HG03097 (cell line): Measurements from ENCODE around the gene POU3F3.

ENCODE experiments used
- ATAC-seq: cut with Tn5 transposase; IDR thresholded peaks from one replicate; pipeline ENCODE4 v1.9.1; 2021; ENCODE audit not compliant: unreplicated experiment, low FRiP score

POU3F3 gene

DNA sequence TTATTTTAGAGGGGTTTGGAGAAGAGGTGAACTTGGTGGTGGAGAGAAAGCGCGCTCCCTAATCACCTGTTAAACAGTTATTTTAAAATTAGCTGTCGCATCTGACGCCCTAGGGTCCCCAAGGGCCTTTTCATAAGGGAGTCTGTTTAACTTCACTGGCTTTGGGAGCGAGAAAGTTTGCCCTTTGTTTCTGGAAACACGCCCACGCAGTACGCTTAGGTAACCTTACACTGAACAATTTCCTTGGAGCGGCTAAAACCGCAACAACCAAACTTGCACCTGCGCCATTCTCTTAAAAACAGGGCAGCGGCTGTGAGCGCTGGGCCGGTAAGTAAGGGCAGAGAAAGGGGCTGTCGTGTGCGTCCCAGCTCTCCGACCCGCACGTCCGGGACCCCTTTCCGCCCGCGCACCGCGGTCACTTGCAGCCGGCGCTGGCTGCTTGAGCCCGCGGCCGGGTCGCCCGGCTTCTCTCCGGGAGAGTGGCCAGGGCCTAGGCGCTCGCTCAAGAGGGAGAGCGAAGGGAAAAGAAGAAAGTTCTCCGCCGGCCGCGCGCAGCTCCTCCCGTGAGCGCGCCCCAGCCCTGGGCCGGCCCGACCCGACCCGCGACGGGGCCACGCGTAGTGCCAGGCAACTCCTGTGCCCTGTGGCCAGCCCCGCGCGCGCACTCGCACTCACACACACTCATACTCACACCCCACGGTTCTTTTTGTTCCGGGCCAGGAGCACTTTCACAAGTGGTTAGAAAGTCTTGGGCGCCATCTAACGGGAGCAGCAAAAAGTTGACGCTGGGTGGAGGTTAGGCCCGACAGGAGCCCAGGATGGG lies 19.2 kb downstream of the POU3F3 start:
- ATAC-seq: no peak

DNA sequence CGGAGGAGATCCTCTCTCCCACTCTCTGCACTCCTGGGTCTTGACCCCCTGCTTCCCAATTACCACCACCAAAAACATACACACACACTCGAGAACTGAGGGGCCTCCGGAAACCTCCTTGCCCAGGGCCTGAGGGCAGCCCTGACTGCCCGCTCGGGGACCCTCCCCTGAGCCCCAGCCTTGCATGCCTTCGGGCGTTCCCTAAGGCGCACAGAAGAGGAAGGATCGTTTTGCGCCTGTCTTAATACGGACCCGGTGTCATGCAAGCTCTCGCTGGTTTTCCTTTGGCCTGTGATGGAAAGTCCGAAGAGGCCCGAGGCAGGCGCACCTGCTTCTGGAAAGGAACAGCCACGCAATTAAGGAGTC lies 19.8 kb downstream of the POU3F3 start:
- ATAC-seq: no peak

DNA sequence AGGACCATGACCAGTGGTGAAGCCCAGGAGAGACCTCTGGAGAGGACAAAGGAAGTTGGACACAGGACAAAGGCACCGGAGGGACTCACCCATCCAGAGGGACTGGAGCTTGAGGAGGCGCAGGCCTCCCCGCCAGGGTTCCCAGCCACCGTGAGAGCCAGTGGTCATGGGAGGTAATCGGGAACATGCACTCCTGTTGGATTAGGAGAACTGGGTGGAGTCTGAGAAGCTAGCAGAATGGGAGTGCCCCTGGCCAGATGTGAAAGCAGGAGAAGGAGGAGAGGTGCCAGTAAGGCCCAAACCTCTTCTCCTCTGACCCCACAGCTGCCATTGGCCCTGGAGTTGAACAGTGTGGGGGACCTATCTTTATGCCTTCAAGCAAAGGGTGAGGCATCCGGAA lies 20.3 kb downstream of the POU3F3 start:
- ATAC-seq: no peak

DNA sequence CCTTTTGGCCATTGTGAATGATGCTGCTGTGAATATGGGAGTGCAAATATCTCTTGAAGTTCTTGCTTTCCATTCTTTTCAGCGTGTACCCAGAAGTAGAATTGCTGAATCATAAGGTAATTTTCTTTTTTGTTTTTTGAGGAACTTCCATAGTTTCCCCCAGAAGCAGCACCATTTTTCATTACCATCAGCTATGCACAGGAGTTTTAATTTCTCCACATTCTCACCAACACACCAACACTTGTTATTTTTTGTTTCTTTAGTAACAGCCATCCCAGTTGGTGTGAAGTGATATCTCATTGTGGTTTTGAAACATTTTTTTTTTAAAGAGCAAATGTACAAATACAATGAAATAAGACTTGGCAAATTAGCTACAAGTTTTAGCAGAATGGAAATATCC lies 21.3 kb downstream of the POU3F3 start:
- no peak for ATAC-seq

DNA sequence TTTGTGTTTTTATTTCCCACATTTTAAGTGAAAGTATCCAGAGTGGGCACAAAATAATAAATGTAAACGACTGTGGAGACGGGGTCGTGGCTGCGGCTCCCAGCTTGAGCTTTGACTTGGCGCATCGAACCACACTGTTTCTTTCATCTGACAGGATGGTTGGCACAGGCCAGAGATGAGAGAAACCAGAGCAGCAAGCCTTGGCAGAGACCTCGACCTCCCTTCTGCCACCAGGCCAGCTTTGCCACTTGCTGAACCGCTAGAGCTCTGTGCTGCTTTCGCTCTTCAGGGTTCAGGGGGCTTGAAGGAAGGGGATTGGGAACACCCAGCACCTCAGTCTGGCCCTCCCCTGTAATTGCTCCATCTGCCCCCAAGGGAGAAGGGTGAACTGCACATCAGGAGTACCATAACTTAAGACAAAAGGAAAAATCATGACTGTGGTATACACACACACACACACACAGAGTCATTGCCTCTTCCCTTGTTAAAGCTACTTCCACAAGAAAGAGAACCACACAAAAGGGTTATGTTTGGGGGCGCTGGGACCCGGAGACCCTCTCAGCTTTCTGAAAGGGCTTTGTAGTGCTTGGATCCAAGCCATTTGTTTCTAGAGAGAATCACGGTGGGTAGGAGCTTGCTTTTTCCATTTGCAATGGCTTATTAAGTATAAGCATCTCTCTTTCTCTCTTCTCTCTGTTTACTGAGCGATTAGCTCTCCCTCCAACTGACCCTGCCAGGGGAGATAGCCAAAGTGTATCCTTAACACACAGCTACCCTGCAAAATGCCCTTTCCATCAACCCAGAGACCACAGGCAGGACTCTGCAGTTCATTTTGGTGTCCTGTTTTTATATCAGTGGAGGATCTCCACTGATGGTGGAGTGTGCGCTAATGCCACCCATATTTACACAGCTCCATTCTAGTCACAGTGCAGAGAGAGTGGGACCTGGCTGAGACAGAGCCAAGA lies 23.0 kb downstream of the POU3F3 start:
- no peak for ATAC-seq

DNA sequence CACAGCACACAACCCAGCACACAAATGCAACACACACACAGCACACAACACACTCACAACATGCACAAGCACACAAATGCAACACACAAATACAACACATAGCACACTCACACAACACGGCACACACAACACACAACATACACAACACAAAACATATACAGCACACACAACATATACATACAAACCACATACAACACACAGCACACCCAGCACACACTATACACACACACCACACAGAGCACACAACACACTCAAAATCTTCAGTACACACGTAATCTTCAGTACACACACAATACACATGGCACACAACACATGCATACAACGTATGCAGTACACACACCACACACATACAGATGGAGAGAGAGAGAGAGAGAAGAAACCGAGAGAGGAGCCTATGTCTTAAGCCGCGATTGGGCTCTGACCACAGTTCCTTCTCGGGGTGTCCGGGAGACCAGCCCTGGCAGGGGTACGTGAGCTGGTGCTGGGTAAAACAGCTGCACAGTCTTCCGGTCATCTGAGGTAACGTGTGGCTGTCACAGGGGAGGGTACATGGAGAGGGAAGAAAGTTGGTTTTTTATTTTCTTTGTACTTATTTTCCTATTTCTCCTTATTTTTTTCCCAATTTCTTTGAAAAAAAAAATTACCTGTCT lies 25.1 kb downstream of the POU3F3 start:
- no peak for ATAC-seq

DNA sequence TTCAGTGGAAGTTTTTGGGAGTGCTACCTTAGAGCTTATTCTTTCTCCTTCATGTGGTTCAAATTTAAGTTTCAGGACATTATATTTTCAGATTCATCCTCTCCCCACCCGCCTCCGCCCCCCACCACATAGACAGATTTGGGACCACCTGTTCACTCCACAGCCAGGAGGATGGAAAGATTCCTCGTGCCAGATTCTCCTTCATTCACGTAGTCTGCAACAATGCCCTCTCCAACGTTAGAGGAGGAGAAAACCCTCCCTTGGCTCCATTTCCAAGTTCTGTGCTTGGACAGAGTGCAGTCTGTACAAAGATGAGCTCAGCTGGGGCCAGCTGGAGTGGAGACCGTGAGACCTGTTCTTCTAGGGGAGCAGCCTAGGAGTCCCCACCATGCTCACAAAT lies 26.2 kb downstream of the POU3F3 start:
- ATAC-seq: no peak

DNA sequence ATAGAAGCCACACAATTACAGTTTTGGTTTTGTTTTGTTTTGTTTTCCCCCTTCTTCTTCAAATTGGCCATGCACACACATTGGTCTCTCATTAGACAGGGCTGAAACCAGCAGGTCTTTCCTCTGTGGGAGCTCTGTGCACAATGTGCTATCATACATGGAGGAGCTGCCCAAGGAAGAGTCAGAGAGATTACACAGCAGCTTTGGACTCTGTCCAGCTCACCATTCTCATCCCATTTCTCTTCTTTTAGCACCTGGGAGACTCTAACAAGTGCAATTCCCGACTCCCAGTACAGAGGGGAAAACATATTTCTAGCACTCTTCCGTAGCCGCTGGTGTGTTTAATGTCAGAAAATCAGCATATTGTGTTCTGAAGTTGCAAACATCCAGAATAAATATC lies 29.4 kb downstream of the POU3F3 start:
- no peak for ATAC-seq

DNA sequence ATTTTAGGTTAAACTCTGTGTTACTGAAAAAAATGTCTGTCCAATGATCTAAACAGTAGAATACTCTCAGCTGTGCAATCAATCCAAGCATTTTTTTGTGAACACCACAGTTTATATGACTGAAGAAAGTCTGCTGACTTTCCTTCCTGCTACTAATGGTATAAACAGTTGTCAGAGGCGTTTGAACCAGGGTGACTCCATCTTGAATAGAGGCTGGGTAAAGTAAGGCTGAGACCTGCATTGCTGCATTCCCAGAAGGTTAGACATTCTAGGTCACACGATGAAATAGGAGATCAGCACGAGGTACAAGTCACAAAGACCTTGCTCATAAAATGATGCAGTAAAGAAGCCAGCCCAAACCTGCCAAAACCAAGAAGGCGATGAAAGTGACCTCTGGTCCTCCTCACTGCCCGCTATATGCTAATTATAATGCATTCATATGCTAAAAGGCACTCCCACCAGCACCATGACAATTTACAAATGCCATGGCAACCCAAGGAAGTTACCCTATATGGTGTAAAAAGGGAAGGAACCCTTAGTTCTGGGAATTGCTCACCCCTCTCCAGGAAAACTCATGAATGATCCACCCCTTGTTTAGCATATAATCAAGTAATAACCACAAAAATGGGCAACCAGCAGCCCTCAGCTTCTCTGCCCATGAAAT lies 31.3 kb downstream of the POU3F3 start:
- no peak for ATAC-seq

DNA sequence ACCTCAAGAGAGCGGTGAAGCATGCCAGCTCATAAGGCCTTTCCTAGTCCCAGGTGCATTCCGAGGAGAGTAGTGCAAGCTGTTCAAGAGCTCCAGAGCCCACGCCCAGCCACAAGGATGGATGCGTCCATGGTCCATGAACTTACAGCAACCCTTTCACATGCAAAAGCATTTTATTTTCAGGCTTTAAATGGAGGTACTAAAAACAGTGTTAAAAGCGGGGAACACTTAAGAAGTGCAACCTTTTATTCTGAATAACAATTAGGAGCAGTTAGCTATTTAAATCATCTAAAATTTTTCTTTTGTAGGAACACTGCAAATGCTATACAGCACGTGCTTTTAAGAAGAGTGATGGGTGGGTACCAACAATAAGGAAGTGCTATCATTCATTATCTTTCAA lies 33.8 kb downstream of the POU3F3 start:
- ATAC-seq: no peak

DNA sequence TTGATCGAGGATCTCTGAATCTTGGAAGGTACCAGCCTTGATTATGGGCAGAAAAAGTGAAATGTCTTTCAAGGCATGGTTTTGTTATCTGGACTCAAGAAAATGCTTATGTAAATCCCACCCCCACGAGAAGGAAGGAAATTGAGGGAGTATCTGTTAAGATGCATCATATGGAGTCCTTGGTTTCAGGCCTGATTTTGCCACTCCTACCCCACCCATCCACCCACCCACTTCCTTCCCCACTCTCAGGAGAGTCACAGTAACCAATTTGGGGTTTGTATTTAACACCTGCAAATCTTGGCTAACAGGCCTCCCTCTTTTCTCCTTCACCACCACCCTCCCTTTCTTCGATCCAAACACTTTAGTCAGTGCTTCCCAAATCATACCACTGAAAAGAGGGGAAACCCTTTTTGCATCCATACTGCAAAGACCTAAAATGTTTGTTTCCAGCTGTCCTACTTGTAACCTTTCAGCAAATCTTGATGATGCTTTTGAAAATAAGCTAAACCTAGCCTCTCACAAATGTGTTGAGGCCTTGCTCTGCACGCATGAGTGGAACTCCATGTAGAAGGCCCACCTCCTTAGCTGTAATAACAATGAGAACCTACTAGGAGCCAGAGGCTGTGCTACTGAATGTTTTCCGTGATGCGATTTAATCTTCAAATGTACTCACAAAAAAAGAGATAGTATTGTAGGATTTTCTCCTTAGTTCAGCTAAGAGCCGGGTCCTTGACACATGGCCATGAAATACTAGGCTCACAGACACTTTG lies 34.8 kb downstream of the POU3F3 start:
- ATAC-seq: no peak

DNA sequence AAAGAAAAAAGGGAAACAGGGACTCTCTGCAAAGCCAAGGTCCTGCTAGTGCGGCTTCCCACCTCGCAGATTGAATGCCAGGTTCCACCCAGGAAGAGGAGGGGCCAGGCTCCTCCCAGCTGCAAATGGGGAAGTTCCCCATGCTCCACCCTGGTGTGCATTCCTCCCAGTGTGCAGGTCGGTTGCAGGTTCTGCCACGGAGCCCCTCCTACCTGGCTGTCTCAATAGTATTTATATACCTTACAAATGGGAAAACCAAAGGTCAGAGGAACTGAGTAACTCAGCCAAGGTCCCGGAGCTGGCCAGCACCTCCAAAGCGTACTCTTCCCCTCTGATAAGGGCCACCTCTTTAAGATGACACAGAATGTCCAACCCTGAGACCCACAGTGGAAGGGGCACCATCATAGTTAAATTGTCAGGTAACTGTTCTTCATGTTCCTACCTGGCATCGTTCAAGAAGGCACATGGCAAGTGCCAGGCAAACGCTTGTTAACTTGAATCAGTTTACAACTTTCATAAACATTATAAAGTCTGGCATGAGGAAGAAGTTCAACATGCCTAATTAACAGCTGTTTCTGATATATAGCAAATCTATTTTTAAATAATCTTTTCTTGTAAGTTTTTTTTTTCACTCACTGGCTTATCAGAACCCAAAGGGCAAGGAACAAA lies 35.5 kb downstream of the POU3F3 start:
- no peak for ATAC-seq

DNA sequence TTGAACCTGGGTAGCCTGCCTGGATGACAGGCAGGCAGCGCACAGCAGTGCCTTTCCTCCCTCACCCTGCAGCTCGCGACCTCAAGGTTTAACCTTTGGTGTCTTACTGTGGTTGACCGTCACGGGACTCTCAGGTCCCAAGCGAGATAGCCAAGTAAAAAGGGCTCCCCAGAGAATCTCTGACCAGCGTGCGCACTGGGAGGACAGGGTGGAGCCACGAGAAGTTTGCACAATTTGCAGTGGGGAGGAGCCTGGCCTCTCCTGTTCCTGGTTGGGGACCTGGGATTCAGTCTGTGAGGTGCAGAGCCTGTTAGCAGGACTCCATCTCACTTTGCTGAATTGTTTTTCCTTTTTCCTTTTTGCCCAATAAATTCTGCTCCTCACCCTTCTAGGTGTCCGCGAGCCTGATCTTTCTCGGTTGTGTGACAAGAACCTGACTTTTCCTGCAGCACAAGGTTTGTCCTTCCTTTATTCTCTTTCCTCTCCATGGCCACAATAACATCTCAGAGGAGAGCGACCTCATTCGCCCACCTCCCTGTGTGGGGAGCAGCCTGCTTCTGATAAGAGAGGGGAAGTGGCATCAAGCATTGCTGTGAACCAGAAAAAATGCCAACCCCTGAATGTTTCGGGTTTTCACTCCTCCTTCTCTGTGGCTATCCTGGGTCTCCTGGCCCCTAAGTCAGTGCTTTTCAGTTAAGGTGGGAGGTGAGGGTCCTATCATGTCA lies 36.2 kb downstream of the POU3F3 start:
- no peak for ATAC-seq

DNA sequence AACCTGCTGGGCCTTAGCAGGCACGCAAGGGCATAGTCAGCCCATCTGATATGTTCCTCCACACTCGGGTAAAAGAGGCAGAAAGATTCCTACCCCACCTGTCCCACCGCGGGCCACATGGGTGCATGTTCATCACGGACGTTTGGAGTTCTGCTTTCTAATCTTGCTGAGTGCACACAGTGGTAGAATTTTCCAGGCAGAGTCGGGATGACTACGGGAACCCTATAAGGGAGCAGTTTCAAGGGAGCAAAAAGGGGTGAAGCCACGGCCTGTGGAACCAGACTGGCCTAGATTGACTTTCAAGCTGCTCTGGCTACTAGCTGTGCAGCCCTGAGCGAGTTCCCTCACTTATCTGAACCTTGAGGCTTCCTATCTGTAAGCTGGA lies 36.8 kb downstream of the POU3F3 start:
- no peak for ATAC-seq

DNA sequence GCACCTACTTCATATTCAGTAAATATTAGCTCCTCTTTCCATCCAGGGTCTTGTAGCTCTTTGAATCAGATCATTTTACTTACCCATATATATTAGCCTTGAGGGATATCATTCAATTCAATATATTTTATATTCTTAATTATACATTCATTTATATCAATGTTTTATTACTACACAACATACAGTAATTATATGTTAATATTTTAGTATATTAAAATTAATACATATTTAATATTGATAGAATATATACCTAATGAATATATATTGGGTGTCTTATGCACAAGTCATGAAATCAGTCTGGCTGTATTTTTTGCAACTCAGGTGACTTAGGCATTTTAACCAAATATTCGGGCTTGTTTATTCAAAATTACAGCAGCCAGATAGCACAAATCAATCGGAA lies 37.2 kb downstream of the POU3F3 start:
- ATAC-seq: no peak

DNA sequence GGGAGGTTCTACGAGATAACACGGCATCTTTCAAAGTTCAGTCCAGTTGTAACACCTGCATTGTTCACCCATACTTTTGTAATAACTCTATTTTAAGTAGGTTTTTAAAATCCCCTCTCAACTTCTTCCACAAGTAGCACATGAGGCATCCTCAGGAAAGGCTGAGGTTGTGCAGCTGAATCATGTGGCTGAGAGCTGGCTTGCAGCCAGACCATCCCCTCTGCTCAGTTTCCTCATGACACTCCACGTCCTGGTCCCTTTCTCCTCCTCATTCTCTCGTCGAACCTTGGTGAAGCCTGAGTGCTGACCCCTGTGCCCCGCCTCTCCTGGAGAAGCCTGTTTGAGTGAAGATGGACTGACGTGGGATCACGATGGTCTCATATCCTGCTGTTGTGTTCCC lies 42.5 kb downstream of the POU3F3 start:
- ATAC-seq: no peak

DNA sequence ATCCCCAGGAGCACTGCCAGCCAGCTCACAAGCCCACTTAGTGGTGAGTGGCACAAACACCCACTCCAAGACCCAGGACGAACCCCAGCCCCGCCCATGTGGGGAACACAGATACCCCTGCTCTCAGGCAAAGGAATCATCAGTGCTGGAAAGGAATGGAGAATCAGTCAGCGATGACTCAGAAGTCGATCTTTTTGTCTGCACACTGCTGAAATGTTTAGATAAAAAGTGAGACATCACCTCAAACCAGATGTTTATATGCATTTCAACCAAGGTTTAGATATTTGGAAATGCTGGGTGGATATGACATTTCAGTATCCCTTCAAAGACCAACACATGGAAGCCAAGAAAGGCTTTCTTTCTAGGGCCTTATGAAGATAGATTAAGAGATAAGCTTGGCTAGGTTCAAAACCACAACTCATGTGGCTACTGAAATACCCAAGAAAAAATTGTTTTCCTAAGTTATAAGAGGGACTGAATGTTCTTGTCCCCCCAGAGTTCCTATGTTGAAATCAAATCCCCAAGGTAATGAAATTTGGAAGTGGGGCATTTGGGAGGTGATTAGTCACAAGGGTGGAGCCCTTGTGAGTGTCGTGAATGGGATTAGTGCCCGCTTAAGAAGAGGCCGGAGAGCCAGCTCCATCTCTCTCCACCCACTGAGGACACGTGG lies 43.7 kb downstream of the POU3F3 start:
- ATAC-seq: no peak

DNA sequence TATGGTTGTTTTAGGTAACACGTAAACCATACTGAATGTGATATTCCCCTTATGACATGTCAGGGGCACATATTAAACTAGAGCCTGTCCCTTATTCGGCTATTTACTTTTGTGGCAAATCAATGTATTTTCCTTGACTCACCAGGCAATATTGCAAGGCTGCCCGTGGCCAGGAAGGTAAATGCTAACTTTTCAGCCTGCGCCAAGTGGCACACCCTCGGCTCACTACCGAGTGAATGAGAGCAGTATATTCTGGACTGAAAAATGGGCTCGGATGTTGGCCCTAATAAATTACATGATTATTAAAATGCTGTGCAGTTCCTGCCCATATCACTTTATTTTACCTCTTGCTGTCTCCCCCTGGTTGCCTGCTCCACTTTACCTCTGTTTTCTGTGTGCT lies 46.7 kb downstream of the POU3F3 start:
- ATAC-seq: no peak
